ENCODE data around the gene MXD3.
"Not testable (repeated sequence)": the region's sequence is repeated elsewhere in the genome, so short reads cannot be mapped to it uniquely, and the experiment has no call there.

The MXD3 gene

GRCh38 chr5:177306674-177307543 is 4.8 kb downstream of the MXD3 start:
- Histone ChIP-seq H3K4me1 (ENCODE audit: control insufficient read depth, low read depth, low read length) (peaks cover 10% of the 10 kb centered on the region), H3K36me3 (ENCODE audit: control insufficient read depth, low read depth, low read length) (peaks cover 22% of the 10 kb centered on the region), H3K27me3 (ENCODE audit: control insufficient read depth, insufficient read depth, low read length) (no peaks in the 10 kb centered on the region), H3K4me3 (ENCODE audit: low read length) (no peak overlapping the region), H3K27ac (ENCODE audit: low read length) (no peak overlapping the region), H3K9ac (ENCODE audit: low read length) (no peak overlapping the region), H3K9me3 (ENCODE audit: control insufficient read depth, low read depth, low read length) (no peaks in the 10 kb centered on the region)

GRCh38 chr5:177306103-177306640 is 5.5 kb downstream of the MXD3 start:
- H3K9ac ChIP-seq (ENCODE audit: low read length); H3K27ac ChIP-seq (ENCODE audit: low read length); H3K4me3 ChIP-seq (ENCODE audit: low read length); H3K9me3 ChIP-seq (ENCODE audit: control insufficient read depth, low read depth, low read length); H3K27me3 ChIP-seq (ENCODE audit: control insufficient read depth, insufficient read depth, low read length); H3K4me1 ChIP-seq (ENCODE audit: control insufficient read depth, low read depth, low read length): not testable (repeated sequence)
- peaks cover 22% of the 10 kb centered on the region for H3K36me3 ChIP-seq (ENCODE audit: control insufficient read depth, low read depth, low read length)

- peaks cover 10% of the 10 kb centered on the region for H3K4me1 ChIP-seq (ENCODE audit: control insufficient read depth, low read depth, low read length)
- peak overlapping the region; percentile 88 for H3K9ac ChIP-seq (ENCODE audit: low read length)
- peaks cover 22% of the 10 kb centered on the region for H3K36me3 ChIP-seq (ENCODE audit: control insufficient read depth, low read depth, low read length)
- no peaks in the 10 kb centered on the region for H3K9me3 ChIP-seq (ENCODE audit: control insufficient read depth, low read depth, low read length)
- H3K27me3 ChIP-seq (ENCODE audit: control insufficient read depth, insufficient read depth, low read length), result no peaks in the 10 kb centered on the region
- H3K27ac ChIP-seq (ENCODE audit: low read length), result no peak overlapping the region
- peak overlapping the region; percentile 96 for H3K4me3 ChIP-seq (ENCODE audit: low read length)
These were observed 7.1 kb downstream of the MXD3 start for GRCh38 chr5:177304392-177305119.

GRCh38 chr5:177303925-177304391 is 7.7 kb downstream of the MXD3 start:
- peak overlapping the region; percentile 88 for H3K9ac ChIP-seq (ENCODE audit: low read length)
- peak overlapping the region; percentile 96 for H3K4me3 ChIP-seq (ENCODE audit: low read length)
- H3K27me3 ChIP-seq (ENCODE audit: control insufficient read depth, insufficient read depth, low read length), result no peaks in the 10 kb centered on the region
- no peak overlapping the region for H3K27ac ChIP-seq (ENCODE audit: low read length)
- peaks cover 10% of the 10 kb centered on the region for H3K4me1 ChIP-seq (ENCODE audit: control insufficient read depth, low read depth, low read length)
- H3K36me3 ChIP-seq (ENCODE audit: control insufficient read depth, low read depth, low read length), result peaks cover 22% of the 10 kb centered on the region
- H3K9me3 ChIP-seq (ENCODE audit: control insufficient read depth, low read depth, low read length), result no peaks in the 10 kb centered on the region

- no peaks in the 10 kb centered on the region for H3K27me3 ChIP-seq (ENCODE audit: control insufficient read depth, insufficient read depth, low read length)
- peak within 1 kb of the TSS; percentile 96 for H3K4me3 ChIP-seq (ENCODE audit: low read length)
- H3K36me3 ChIP-seq (ENCODE audit: control insufficient read depth, low read depth, low read length), result peaks cover 22% of the 10 kb centered on the region
- H3K9me3 ChIP-seq (ENCODE audit: control insufficient read depth, low read depth, low read length), result no peaks in the 10 kb centered on the region
- peak within 1 kb of the TSS; percentile 88 for H3K9ac ChIP-seq (ENCODE audit: low read length)
- peaks cover 10% of the 10 kb centered on the region for H3K4me1 ChIP-seq (ENCODE audit: control insufficient read depth, low read depth, low read length)
- no peak within 1 kb of the TSS for H3K27ac ChIP-seq (ENCODE audit: low read length)
These were observed 8.4 kb downstream of the MXD3 start, which contains the start of the genes PRELID1 and RAB24 for GRCh38 chr5:177303121-177303924. Gene PRELID1, plus strand, starts transcription at chr5:177303799. Its CDS starts 187 bp downstream, at chr5:177303986. Gene RAB24, minus strand, starts transcription at chr5:177303719. Its CDS starts 431 bp downstream, at chr5:177303288.

- Histone ChIP-seq H3K27me3 (ENCODE audit: control insufficient read depth, insufficient read depth, low read length) (no peaks in the 10 kb centered on the region), H3K36me3 (ENCODE audit: control insufficient read depth, low read depth, low read length) (peaks cover 22% of the 10 kb centered on the region), H3K4me3 (ENCODE audit: low read length) (peak overlapping the region; percentile 96), H3K27ac (ENCODE audit: low read length) (no peak overlapping the region), H3K9ac (ENCODE audit: low read length) (peak overlapping the region; percentile 68), H3K4me1 (ENCODE audit: control insufficient read depth, low read depth, low read length) (peaks cover 10% of the 10 kb centered on the region), H3K9me3 (ENCODE audit: control insufficient read depth, low read depth, low read length) (no peaks in the 10 kb centered on the region)
These were observed 9.2 kb downstream of the MXD3 start for GRCh38 chr5:177302354-177303110.

- Histone ChIP-seq H3K4me1 (ENCODE audit: control insufficient read depth, low read depth, low read length) (peaks cover 10% of the 10 kb centered on the region), H3K4me3 (ENCODE audit: low read length) (no peak overlapping the region), H3K9ac (ENCODE audit: low read length) (no peak overlapping the region), H3K36me3 (ENCODE audit: control insufficient read depth, low read depth, low read length) (peaks cover 21% of the 10 kb centered on the region), H3K9me3 (ENCODE audit: control insufficient read depth, low read depth, low read length) (no peaks in the 10 kb centered on the region), H3K27me3 (ENCODE audit: control insufficient read depth, insufficient read depth, low read length) (no peaks in the 10 kb centered on the region), H3K27ac (ENCODE audit: low read length) (no peak overlapping the region)
These were observed 10.1 kb downstream of the MXD3 start for GRCh38 chr5:177301503-177302165.

- Histone ChIP-seq H3K4me3 (ENCODE audit: low read length) (no peak overlapping the region), H3K9me3 (ENCODE audit: control insufficient read depth, low read depth, low read length) (no peaks in the 10 kb centered on the region), H3K27me3 (ENCODE audit: control insufficient read depth, insufficient read depth, low read length) (no peaks in the 10 kb centered on the region), H3K9ac (ENCODE audit: low read length) (no peak overlapping the region), H3K36me3 (ENCODE audit: control insufficient read depth, low read depth, low read length) (peaks cover 21% of the 10 kb centered on the region), H3K27ac (ENCODE audit: low read length) (no peak overlapping the region), H3K4me1 (ENCODE audit: control insufficient read depth, low read depth, low read length) (peaks cover 10% of the 10 kb centered on the region)
These were observed 10.7 kb downstream of the MXD3 start for GRCh38 chr5:177300951-177301350.

GRCh38 chr5:177300236-177300880 is 11.3 kb downstream of the MXD3 start:
- H3K36me3 ChIP-seq (ENCODE audit: control insufficient read depth, low read depth, low read length), result peaks cover 21% of the 10 kb centered on the region
- no peaks in the 10 kb centered on the region for H3K9me3 ChIP-seq (ENCODE audit: control insufficient read depth, low read depth, low read length)
- H3K4me1 ChIP-seq (ENCODE audit: control insufficient read depth, low read depth, low read length), result peaks cover 10% of the 10 kb centered on the region
- H3K4me3 ChIP-seq (ENCODE audit: low read length), result no peak overlapping the region
- no peaks in the 10 kb centered on the region for H3K27me3 ChIP-seq (ENCODE audit: control insufficient read depth, insufficient read depth, low read length)
- H3K27ac ChIP-seq (ENCODE audit: low read length), result no peak overlapping the region
- H3K9ac ChIP-seq (ENCODE audit: low read length), result no peak overlapping the region

- Histone ChIP-seq H3K27ac (ENCODE audit: low read length) (no peak overlapping the region), H3K4me3 (ENCODE audit: low read length) (no peak overlapping the region), H3K36me3 (ENCODE audit: control insufficient read depth, low read depth, low read length) (peaks cover 23% of the 10 kb centered on the region), H3K4me1 (ENCODE audit: control insufficient read depth, low read depth, low read length) (peaks cover 7% of the 10 kb centered on the region), H3K9me3 (ENCODE audit: control insufficient read depth, low read depth, low read length) (no peaks in the 10 kb centered on the region), H3K27me3 (ENCODE audit: control insufficient read depth, insufficient read depth, low read length) (no peaks in the 10 kb centered on the region), H3K9ac (ENCODE audit: low read length) (no peak overlapping the region)
These were observed 12.0 kb downstream of the MXD3 start for GRCh38 chr5:177299697-177300096.
